Astrocyte (in vitro differentiated cells and primary cell): ENCODE results near the gene FAM13A. TPM values are rescaled to one million over a fixed set of nuclear protein-coding genes. Genes with fewer than 3 reads are reported as not detected.

Experiments used
- DNase-seq: peaks from one replicate; pipeline ENCODE4 v3.0.0-alpha.2; 2010; ENCODE audit warnings: low read depth
- FAIRE-seq: peaks from 2 replicates; lab custom pipeline; 2011; peaks lifted over from hg19 to GRCh38; lab: Jason Lieb, UNC
- H2AFZ ChIP-seq: 2 replicates; pipeline ENCODE4 v1.6.0; 2012; ENCODE audit warnings: low read depth, low read length, inconsistent platforms
- H3K27ac ChIP-seq: 2 replicates; pipeline ENCODE4 v1.5.1; 2011; ENCODE audit warnings: low read depth, low read length, inconsistent platforms
- H3K27me3 ChIP-seq: 2 replicates; pipeline ENCODE4 v1.6.0; 2011; ENCODE audit warnings: low read length, inconsistent platforms; ENCODE audit not compliant: insufficient read depth
- H3K36me3 ChIP-seq: 2 replicates; pipeline ENCODE4 v1.5.1; 2011; ENCODE audit warnings: low read length, inconsistent platforms; ENCODE audit not compliant: insufficient read depth
- H3K4me1 ChIP-seq: 2 replicates; pipeline ENCODE4 v1.5.1; 2011; ENCODE audit warnings: low read length, inconsistent platforms; ENCODE audit not compliant: insufficient read depth
- H3K4me2 ChIP-seq: 2 replicates; pipeline ENCODE4 v1.6.0; 2012; ENCODE audit warnings: low read length, inconsistent platforms
- H3K4me3 ChIP-seq: 2 replicates; pipeline ENCODE4 v1.5.1; 2011; ENCODE audit warnings: low read depth, mild to moderate bottlenecking, low read length, inconsistent platforms; ENCODE audit not compliant: insufficient read depth
- H3K79me2 ChIP-seq: 2 replicates; pipeline ENCODE4 v1.6.0; 2012; ENCODE audit warnings: mild to moderate bottlenecking, low read length, inconsistent platforms; ENCODE audit not compliant: insufficient read depth
- H3K9ac ChIP-seq: 2 replicates; pipeline ENCODE4 v1.6.0; 2012; ENCODE audit warnings: mild to moderate bottlenecking, low read length, inconsistent platforms
- H3K9me3 ChIP-seq: 2 replicates; pipeline ENCODE4 v1.5.1; 2012; ENCODE audit warnings: low read depth, mild to moderate bottlenecking, low read length, inconsistent platforms; ENCODE audit not compliant: insufficient read depth
- H4K20me1 ChIP-seq: 2 replicates; pipeline ENCODE4 v1.6.0; 2012; ENCODE audit warnings: low read length, inconsistent platforms; ENCODE audit not compliant: insufficient read depth
- H3K27ac Mint-ChIP-seq: one replicate; pipeline ENCODE4 v1.8.0; 2021; ENCODE audit warnings: mild to moderate bottlenecking, mixed read lengths; ENCODE audit not compliant: unreplicated experiment
- H3K27me3 Mint-ChIP-seq: one replicate; pipeline ENCODE4 v1.8.0; 2021; ENCODE audit warnings: low read depth, mixed read lengths; ENCODE audit not compliant: unreplicated experiment
- H3K36me3 Mint-ChIP-seq: one replicate; pipeline ENCODE4 v1.8.0; 2021; ENCODE audit warnings: low read depth, mixed read lengths; ENCODE audit not compliant: unreplicated experiment
- H3K4me1 Mint-ChIP-seq: one replicate; pipeline ENCODE4 v1.8.0; 2021; ENCODE audit warnings: low read depth, mixed read lengths; ENCODE audit not compliant: unreplicated experiment
- H3K4me3 Mint-ChIP-seq: one replicate; pipeline ENCODE4 v1.8.0; 2021; ENCODE audit warnings: mild to moderate bottlenecking, moderate library complexity, mixed read lengths; ENCODE audit not compliant: unreplicated experiment
- H3K9me3 Mint-ChIP-seq: one replicate; pipeline ENCODE4 v1.8.0; 2021; ENCODE audit warnings: mild to moderate bottlenecking, mixed read lengths; ENCODE audit not compliant: unreplicated experiment
- EZH2 ChIP-seq: IDR thresholded peaks from 2 replicates; pipeline ENCODE4 v1.6.1; 2012; ENCODE audit warnings: mild to moderate bottlenecking, low read length, inconsistent platforms; ENCODE audit not compliant: insufficient read depth
- total RNA-seq: library from RNA; stranded (reverse); gene quantifications from 2 replicates; pipeline ENCODE4 v1.2.1, GENCODE V29; 2021
- TF ChIP-seq, protein P1 (sequence below): IDR thresholded peaks from 2 replicates; pipeline ENCODE4 v1.5.1; 2011; ENCODE audit warnings: low read depth, mild to moderate bottlenecking, inconsistent platforms, low read length, moderate library complexity; ENCODE audit not compliant: insufficient read depth

FAM13A gene
- total RNA-seq, 1 donor from 2014 or later: 12.0 TPM

DNA sequence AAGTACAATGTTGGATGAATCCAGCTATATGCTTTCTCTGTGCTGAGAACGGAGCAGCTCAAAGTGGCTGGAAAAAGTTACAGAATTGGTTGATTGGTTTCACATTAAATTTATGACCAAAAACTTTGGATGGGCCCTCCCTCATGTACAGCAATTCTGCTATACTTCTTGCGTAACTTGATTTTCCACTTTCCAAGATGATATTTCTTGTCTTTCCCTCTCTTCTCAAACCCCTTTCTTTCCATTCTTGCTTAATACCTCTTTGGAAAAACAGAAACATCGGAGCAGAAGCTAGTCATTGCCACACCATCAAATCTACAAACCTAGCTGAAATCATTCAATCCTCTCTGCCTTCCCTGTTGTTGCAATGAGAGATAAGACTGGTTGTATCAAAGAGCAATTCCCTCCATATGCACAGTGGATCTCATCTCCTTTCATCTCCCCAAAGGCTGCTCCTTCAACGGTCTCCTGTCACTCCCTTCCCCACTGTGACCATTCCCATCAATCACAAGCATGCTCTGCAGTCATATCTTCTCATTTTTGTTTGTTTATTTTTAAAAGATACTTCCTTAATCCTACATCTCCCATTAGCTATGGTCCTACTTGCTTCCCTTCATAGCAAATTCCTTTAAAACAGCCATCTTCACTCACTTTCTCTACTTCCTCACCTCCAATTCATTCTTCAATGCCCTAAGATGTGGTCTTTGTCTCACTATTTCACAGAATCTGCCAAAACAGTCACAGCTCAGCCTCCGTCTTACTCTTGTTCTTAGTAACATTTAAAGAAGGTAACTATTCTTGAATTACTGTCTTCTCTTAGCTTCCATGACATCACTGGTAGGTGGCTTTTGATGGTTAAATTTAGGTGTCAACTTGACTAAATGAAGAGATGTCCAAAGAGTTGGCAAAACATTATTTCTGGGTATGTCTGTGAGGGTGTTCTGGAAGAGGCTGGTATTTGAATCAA is 145.5 kb downstream of the FAM13A start:
- DNase-seq (no peak), FAIRE-seq (no peak)
- H3K27ac Mint-ChIP-seq: no peak overlapping the region
- Histone ChIP-seq H4K20me1 (no peaks in the 10 kb centered on the region), H3K27ac (no peak overlapping the region), H3K9me3 (no peaks in the 10 kb centered on the region), H3K9ac (no peak overlapping the region), H3K4me2 (no peak overlapping the region), H3K4me1 (no peaks in the 10 kb centered on the region), H2AFZ (no peak overlapping the region), H3K4me3 (no peak overlapping the region), H3K27me3 (no peaks in the 10 kb centered on the region), H3K79me2 (no peaks in the 10 kb centered on the region), H3K36me3 (no peaks in the 10 kb centered on the region)
- no peaks in the 10 kb centered on the region for H3K27me3 Mint-ChIP-seq
- no peak overlapping the region for H3K4me3 Mint-ChIP-seq
- TF ChIP-seq, protein P1, sequence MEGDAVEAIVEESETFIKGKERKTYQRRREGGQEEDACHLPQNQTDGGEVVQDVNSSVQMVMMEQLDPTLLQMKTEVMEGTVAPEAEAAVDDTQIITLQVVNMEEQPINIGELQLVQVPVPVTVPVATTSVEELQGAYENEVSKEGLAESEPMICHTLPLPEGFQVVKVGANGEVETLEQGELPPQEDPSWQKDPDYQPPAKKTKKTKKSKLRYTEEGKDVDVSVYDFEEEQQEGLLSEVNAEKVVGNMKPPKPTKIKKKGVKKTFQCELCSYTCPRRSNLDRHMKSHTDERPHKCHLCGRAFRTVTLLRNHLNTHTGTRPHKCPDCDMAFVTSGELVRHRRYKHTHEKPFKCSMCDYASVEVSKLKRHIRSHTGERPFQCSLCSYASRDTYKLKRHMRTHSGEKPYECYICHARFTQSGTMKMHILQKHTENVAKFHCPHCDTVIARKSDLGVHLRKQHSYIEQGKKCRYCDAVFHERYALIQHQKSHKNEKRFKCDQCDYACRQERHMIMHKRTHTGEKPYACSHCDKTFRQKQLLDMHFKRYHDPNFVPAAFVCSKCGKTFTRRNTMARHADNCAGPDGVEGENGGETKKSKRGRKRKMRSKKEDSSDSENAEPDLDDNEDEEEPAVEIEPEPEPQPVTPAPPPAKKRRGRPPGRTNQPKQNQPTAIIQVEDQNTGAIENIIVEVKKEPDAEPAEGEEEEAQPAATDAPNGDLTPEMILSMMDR: no peak
- no peak for TF ChIP-seq EZH2
- H3K9me3 Mint-ChIP-seq: no peaks in the 10 kb centered on the region
- peaks cover 5% of the 10 kb centered on the region for H3K4me1 Mint-ChIP-seq
- H3K36me3 Mint-ChIP-seq: peaks cover 1% of the 10 kb centered on the region

- H4K20me1 ChIP-seq: no peaks in the 10 kb centered on the region
- Mint-ChIP-seq H3K27me3 (no peaks in the 10 kb centered on the region), H3K4me3 (no peak overlapping the region), H3K36me3 (peaks cover 1% of the 10 kb centered on the region), H3K4me1 (peaks cover 5% of the 10 kb centered on the region), H3K27ac (no peak overlapping the region), H3K9me3 (no peaks in the 10 kb centered on the region)
- DNase-seq (no peak), FAIRE-seq (no peak)
- H3K36me3 ChIP-seq: no peaks in the 10 kb centered on the region
- H3K9me3 ChIP-seq: no peaks in the 10 kb centered on the region
- H3K4me2 ChIP-seq: no peak overlapping the region
- H2AFZ ChIP-seq: no peak overlapping the region
- no peak overlapping the region for H3K27ac ChIP-seq
- H3K4me3 ChIP-seq: no peak overlapping the region
- TF ChIP-seq, protein P1: no peak
- TF ChIP-seq EZH2: no peak
- no peaks in the 10 kb centered on the region for H3K27me3 ChIP-seq
- H3K4me1 ChIP-seq: no peaks in the 10 kb centered on the region
- no peak overlapping the region for H3K9ac ChIP-seq
- H3K79me2 ChIP-seq: no peaks in the 10 kb centered on the region
Measured at GRCh38 chr4:88910101-88910500, 146.9 kb downstream of the FAM13A start.

GRCh38 chr4:88908521-88908920 is 148.5 kb downstream of the FAM13A start:
- H3K27ac ChIP-seq: no peak overlapping the region
- H2AFZ ChIP-seq: no peak overlapping the region
- no peaks in the 10 kb centered on the region for H3K9me3 Mint-ChIP-seq
- no peak overlapping the region for H3K4me2 ChIP-seq
- H3K79me2 ChIP-seq: no peaks in the 10 kb centered on the region
- peaks cover 5% of the 10 kb centered on the region for H3K4me1 Mint-ChIP-seq
- no peak overlapping the region for H3K4me3 Mint-ChIP-seq
- H3K4me3 ChIP-seq: no peak overlapping the region
- peaks cover 3% of the 10 kb centered on the region for H3K36me3 Mint-ChIP-seq
- H3K27me3 Mint-ChIP-seq: no peaks in the 10 kb centered on the region
- H3K9me3 ChIP-seq: no peaks in the 10 kb centered on the region
- DNase-seq (no peak), FAIRE-seq (no peak)
- no peaks in the 10 kb centered on the region for H3K4me1 ChIP-seq
- no peak overlapping the region for H3K9ac ChIP-seq
- H3K27me3 ChIP-seq: no peaks in the 10 kb centered on the region
- no peak overlapping the region for H3K27ac Mint-ChIP-seq
- H3K36me3 ChIP-seq: no peaks in the 10 kb centered on the region
- TF ChIP-seq, protein P1: no peak
- TF ChIP-seq EZH2: no peak
- no peaks in the 10 kb centered on the region for H4K20me1 ChIP-seq
